ENCODE results near the gene GALNTL6.

DNA sequence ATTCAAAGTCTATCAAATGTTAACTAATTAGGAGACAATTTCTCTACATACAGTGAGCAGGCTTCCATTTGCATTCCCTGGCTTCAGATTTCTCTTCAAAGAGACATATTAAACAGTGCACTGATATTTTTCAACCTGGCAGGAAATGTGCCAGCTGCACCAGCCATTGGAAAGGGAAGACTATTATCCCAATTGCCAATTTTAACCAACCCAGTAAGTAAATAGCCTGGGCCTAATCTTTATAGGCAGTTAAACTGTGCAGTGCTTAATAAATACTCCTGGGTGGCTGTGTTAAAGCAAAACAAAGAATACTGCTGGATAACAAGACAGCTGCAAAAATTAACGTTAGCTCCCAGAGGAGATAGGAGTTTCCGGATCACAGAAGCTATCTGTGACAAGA, 1243.5 kb downstream of the GALNTL6 start:
- TF ChIP-seq, protein P1, sequence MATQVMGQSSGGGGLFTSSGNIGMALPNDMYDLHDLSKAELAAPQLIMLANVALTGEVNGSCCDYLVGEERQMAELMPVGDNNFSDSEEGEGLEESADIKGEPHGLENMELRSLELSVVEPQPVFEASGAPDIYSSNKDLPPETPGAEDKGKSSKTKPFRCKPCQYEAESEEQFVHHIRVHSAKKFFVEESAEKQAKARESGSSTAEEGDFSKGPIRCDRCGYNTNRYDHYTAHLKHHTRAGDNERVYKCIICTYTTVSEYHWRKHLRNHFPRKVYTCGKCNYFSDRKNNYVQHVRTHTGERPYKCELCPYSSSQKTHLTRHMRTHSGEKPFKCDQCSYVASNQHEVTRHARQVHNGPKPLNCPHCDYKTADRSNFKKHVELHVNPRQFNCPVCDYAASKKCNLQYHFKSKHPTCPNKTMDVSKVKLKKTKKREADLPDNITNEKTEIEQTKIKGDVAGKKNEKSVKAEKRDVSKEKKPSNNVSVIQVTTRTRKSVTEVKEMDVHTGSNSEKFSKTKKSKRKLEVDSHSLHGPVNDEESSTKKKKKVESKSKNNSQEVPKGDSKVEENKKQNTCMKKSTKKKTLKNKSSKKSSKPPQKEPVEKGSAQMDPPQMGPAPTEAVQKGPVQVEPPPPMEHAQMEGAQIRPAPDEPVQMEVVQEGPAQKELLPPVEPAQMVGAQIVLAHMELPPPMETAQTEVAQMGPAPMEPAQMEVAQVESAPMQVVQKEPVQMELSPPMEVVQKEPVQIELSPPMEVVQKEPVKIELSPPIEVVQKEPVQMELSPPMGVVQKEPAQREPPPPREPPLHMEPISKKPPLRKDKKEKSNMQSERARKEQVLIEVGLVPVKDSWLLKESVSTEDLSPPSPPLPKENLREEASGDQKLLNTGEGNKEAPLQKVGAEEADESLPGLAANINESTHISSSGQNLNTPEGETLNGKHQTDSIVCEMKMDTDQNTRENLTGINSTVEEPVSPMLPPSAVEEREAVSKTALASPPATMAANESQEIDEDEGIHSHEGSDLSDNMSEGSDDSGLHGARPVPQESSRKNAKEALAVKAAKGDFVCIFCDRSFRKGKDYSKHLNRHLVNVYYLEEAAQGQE (IDR thresholded peaks at IDR 0.05; ENCODE audit: insufficient replicate concordance, low read depth): no peak
- TF ChIP-seq, protein P2, sequence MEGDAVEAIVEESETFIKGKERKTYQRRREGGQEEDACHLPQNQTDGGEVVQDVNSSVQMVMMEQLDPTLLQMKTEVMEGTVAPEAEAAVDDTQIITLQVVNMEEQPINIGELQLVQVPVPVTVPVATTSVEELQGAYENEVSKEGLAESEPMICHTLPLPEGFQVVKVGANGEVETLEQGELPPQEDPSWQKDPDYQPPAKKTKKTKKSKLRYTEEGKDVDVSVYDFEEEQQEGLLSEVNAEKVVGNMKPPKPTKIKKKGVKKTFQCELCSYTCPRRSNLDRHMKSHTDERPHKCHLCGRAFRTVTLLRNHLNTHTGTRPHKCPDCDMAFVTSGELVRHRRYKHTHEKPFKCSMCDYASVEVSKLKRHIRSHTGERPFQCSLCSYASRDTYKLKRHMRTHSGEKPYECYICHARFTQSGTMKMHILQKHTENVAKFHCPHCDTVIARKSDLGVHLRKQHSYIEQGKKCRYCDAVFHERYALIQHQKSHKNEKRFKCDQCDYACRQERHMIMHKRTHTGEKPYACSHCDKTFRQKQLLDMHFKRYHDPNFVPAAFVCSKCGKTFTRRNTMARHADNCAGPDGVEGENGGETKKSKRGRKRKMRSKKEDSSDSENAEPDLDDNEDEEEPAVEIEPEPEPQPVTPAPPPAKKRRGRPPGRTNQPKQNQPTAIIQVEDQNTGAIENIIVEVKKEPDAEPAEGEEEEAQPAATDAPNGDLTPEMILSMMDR (IDR thresholded peaks at IDR 0.05; ENCODE audit: insufficient read depth, low read length): no peak
- TF ChIP-seq POLR2AphosphoS5 (IDR thresholded peaks at IDR 0.05; ENCODE audit: low read depth) (no peak), GABPA (IDR thresholded peaks at IDR 0.05; ENCODE audit: low read depth) (no peak)

Measured in HL-60 (cell line).